Neural cell (in vitro differentiated cells): ENCODE measurements around the gene INO80. TPM values are rescaled to one million over a fixed set of nuclear protein-coding genes. Genes with fewer than 3 reads are reported as not detected.

Source experiments
- H2AFZ ChIP-seq: fragments of 200-600, 300-800 bp; sonication (generic), shearing (Covaris generic); 2 replicates; pipeline ENCODE4 v1.6.0; 2014; ENCODE audit warnings: low read depth, mild to moderate bottlenecking, antibody characterized with exemption, low read length, moderate library complexity
- H3F3A ChIP-seq: fragments of 200-600 bp; shearing (Covaris generic); 2 replicates; pipeline ENCODE4 v1.6.1; 2016; ENCODE audit warnings: mild to moderate bottlenecking, moderate library complexity, mixed read lengths, antibody characterized with exemption, low read length; ENCODE audit not compliant: insufficient read depth, poor library complexity, severe bottlenecking
- H3K27ac ChIP-seq: fragments of 200-600, 300-800 bp; sonication (generic), shearing (Covaris generic); 2 replicates; pipeline ENCODE4 v1.5.1; 2014; ENCODE audit warnings: mild to moderate bottlenecking, low read length, moderate library complexity
- H3K27me3 ChIP-seq: fragments of 300-800, 200-600 bp; sonication (generic), shearing (Covaris generic); 2 replicates; pipeline ENCODE4 v1.6.0; 2014; ENCODE audit warnings: mild to moderate bottlenecking, low read depth, low read length, moderate library complexity; ENCODE audit not compliant: insufficient read depth
- H3K36me3 ChIP-seq: fragments of 300-800, 200-600 bp; sonication (generic), shearing (Covaris generic); 2 replicates; pipeline ENCODE4 v1.5.1; 2014; ENCODE audit warnings: mild to moderate bottlenecking, antibody characterized with exemption, low read length, moderate library complexity; ENCODE audit not compliant: insufficient read depth
- H3K4me2 ChIP-seq: fragments of 300-800, 200-600 bp; sonication (generic), shearing (Covaris generic); 2 replicates; pipeline ENCODE4 v1.6.0; 2014; ENCODE audit warnings: mild to moderate bottlenecking, low read length
- H3K4me3 ChIP-seq: fragments of 300-800, 200-600 bp; sonication (generic), shearing (Covaris generic); 2 replicates; pipeline ENCODE4 v1.5.1; 2014; ENCODE audit warnings: mild to moderate bottlenecking, low read length, moderate library complexity
- H3K79me2 ChIP-seq: fragments of 200-600 bp; shearing (Covaris generic); replicated peaks from 2 replicates; pipeline ENCODE4 v1.6.0; 2014; ENCODE audit warnings: mild to moderate bottlenecking, low read length, moderate library complexity; ENCODE audit not compliant: insufficient read depth
- H3K9ac ChIP-seq: fragments of 300-800, 200-600 bp; sonication (generic), shearing (Covaris generic); 2 replicates; pipeline ENCODE4 v1.6.1; 2016; ENCODE audit warnings: mild to moderate bottlenecking, low read length, mixed read lengths
- H3K9me2 ChIP-seq: fragments of 200-600 bp; shearing (Covaris generic); 2 replicates; pipeline ENCODE4 v1.6.1; 2016; ENCODE audit warnings: mild to moderate bottlenecking, low read length, mixed read lengths; ENCODE audit not compliant: insufficient read depth
- H3K9me3 ChIP-seq: fragments of 200-600, 300-800 bp; sonication (generic), shearing (Covaris generic); 2 replicates; pipeline ENCODE4 v1.6.1; 2016; ENCODE audit warnings: mild to moderate bottlenecking, mixed run types, low read length, moderate library complexity, mixed read lengths
- H4K20me1 ChIP-seq: fragments of 200-600 bp; shearing (Covaris generic); 2 replicates; pipeline ENCODE4 v1.6.1; 2016; ENCODE audit warnings: mild to moderate bottlenecking, mixed run types; ENCODE audit not compliant: insufficient read depth
- EP300 ChIP-seq: fragments of 450-650 bp; conservative IDR thresholded peaks from 2 replicates; pipeline ENCODE4 v1.6.1; 2014; ENCODE audit warnings: antibody characterized with exemption, mild to moderate bottlenecking, moderate library complexity; ENCODE audit not compliant: poor library complexity, severe bottlenecking
- MXI1 ChIP-seq: fragments of 450-650 bp; conservative IDR thresholded peaks from 2 replicates; pipeline ENCODE4 v1.6.1; 2014; ENCODE audit warnings: antibody characterized with exemption, mild to moderate bottlenecking; ENCODE audit not compliant: poor library complexity, severe bottlenecking
- POLR2AphosphoS5 ChIP-seq: IDR thresholded peaks from 2 replicates; pipeline ENCODE4 v1.6.1; 2012
- RAD21 ChIP-seq: fragments of 450-650 bp; conservative IDR thresholded peaks from 2 replicates; pipeline ENCODE4 v1.6.1; 2014; ENCODE audit warnings: antibody characterized with exemption, mild to moderate bottlenecking, moderate library complexity
- SMC3 ChIP-seq: fragments of 450-650 bp; conservative IDR thresholded peaks from 2 replicates; pipeline ENCODE4 v1.6.1; 2014; ENCODE audit warnings: antibody characterized with exemption, mild to moderate bottlenecking, moderate library complexity; ENCODE audit not compliant: poor library complexity
- TAF1 ChIP-seq: IDR thresholded peaks from 2 replicates; pipeline ENCODE4 v1.6.1; 2012; ENCODE audit warnings: low read depth
- polyA plus RNA-seq: library from polyadenylated mRNA; depleted of rRNA; stranded (reverse); fragments of >200 nt; gene quantifications from 2 replicates; pipeline ENCODE4 v1.2.3, GENCODE V29; 2014
- TF ChIP-seq, protein P1 (sequence below): IDR thresholded peaks from 2 replicates; pipeline ENCODE4 v1.6.1; 2012; ENCODE audit warnings: borderline replicate concordance
- TF ChIP-seq, protein P2 (sequence below): fragments of 450-650 bp; IDR thresholded peaks from 2 replicates; pipeline ENCODE4 v1.5.1; 2014; ENCODE audit warnings: antibody characterized with exemption, mild to moderate bottlenecking, moderate library complexity; ENCODE audit not compliant: poor library complexity, severe bottlenecking

Gene INO80
- polyA plus RNA-seq, 1 donor from 2014 or later = 8.4 TPM

DNA sequence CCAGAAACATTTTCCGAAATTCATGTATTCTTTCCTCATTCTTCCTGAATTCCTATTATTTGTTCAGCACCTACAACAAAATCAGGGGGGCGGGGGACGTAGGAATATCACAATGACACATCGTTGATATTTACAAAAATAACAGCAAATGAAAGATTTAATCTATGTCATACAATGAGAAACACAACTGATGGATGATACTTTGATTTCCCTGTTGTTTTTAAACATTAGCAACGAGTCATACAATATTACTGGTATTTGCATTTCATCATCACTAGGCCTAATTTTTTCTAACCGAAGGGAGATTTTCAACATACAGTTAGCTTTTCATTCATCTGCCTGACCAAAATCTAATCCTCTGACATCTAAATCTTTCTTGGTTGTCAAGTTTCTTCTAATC is 45.3 kb upstream of the INO80 start:
- no peaks in the 10 kb centered on the region for H3K27me3 ChIP-seq
- H3K27ac ChIP-seq = no peak overlapping the region
- no peaks in the 10 kb centered on the region for H4K20me1 ChIP-seq
- no peak overlapping the region for H2AFZ ChIP-seq
- H3K4me2 ChIP-seq = no peak overlapping the region
- TF ChIP-seq, protein P1, sequence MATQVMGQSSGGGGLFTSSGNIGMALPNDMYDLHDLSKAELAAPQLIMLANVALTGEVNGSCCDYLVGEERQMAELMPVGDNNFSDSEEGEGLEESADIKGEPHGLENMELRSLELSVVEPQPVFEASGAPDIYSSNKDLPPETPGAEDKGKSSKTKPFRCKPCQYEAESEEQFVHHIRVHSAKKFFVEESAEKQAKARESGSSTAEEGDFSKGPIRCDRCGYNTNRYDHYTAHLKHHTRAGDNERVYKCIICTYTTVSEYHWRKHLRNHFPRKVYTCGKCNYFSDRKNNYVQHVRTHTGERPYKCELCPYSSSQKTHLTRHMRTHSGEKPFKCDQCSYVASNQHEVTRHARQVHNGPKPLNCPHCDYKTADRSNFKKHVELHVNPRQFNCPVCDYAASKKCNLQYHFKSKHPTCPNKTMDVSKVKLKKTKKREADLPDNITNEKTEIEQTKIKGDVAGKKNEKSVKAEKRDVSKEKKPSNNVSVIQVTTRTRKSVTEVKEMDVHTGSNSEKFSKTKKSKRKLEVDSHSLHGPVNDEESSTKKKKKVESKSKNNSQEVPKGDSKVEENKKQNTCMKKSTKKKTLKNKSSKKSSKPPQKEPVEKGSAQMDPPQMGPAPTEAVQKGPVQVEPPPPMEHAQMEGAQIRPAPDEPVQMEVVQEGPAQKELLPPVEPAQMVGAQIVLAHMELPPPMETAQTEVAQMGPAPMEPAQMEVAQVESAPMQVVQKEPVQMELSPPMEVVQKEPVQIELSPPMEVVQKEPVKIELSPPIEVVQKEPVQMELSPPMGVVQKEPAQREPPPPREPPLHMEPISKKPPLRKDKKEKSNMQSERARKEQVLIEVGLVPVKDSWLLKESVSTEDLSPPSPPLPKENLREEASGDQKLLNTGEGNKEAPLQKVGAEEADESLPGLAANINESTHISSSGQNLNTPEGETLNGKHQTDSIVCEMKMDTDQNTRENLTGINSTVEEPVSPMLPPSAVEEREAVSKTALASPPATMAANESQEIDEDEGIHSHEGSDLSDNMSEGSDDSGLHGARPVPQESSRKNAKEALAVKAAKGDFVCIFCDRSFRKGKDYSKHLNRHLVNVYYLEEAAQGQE = no peak
- no peak for TF ChIP-seq MXI1
- TF ChIP-seq SMC3 = no peak
- no peak for TF ChIP-seq POLR2AphosphoS5
- TF ChIP-seq TAF1 = no peak
- TF ChIP-seq, protein P2, sequence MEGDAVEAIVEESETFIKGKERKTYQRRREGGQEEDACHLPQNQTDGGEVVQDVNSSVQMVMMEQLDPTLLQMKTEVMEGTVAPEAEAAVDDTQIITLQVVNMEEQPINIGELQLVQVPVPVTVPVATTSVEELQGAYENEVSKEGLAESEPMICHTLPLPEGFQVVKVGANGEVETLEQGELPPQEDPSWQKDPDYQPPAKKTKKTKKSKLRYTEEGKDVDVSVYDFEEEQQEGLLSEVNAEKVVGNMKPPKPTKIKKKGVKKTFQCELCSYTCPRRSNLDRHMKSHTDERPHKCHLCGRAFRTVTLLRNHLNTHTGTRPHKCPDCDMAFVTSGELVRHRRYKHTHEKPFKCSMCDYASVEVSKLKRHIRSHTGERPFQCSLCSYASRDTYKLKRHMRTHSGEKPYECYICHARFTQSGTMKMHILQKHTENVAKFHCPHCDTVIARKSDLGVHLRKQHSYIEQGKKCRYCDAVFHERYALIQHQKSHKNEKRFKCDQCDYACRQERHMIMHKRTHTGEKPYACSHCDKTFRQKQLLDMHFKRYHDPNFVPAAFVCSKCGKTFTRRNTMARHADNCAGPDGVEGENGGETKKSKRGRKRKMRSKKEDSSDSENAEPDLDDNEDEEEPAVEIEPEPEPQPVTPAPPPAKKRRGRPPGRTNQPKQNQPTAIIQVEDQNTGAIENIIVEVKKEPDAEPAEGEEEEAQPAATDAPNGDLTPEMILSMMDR = no peak
- no peak for TF ChIP-seq RAD21
- H3K79me2 ChIP-seq = no peaks in the 10 kb centered on the region
- H3K4me3 ChIP-seq = no peak overlapping the region
- no peak overlapping the region for H3K9ac ChIP-seq
- no peaks in the 10 kb centered on the region for H3K36me3 ChIP-seq
- no peaks in the 10 kb centered on the region for H3K9me3 ChIP-seq
- no peaks in the 10 kb centered on the region for H3F3A ChIP-seq
- H3K9me2 ChIP-seq = no peaks in the 10 kb centered on the region

DNA sequence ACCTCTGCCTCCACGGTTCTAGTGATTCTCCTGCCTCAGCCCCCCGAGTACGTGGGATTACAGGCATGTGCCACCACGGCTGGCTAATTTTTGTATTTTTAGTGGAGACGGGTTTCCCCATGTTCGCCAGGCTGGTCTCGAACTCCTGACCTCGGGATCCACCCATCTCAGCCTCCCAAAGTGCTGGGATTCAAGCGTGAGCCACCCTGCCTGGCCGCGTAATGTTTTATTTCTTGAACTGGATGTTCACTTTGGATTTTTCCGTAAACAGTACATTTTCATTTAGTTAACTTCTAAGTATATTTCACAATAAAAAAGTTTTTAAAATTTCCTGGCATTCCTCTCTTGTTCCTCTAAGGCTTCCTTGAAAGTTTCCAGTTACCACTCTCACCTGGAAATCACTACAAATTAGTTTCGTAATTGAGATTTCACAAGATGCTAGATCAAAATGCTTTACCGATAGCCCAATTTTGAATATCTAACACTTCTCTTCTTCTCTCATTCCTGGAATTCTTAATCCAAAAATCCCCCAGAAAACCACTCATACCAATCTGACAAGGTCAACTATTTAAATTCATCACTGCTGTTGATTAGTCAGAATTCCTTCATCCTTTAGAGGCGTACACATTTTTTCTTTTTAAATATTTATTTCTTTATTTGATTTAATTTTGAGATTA is 44.7 kb upstream of the INO80 start:
- no peak overlapping the region for H3K4me2 ChIP-seq
- H3K79me2 ChIP-seq = no peaks in the 10 kb centered on the region
- no peaks in the 10 kb centered on the region for H4K20me1 ChIP-seq
- H2AFZ ChIP-seq = no peak overlapping the region
- no peaks in the 10 kb centered on the region for H3K9me3 ChIP-seq
- no peaks in the 10 kb centered on the region for H3K27me3 ChIP-seq
- H3K27ac ChIP-seq = no peak overlapping the region
- H3F3A ChIP-seq = no peaks in the 10 kb centered on the region
- no peaks in the 10 kb centered on the region for H3K36me3 ChIP-seq
- H3K9ac ChIP-seq = no peak overlapping the region
- TF ChIP-seq POLR2AphosphoS5 = no peak
- TF ChIP-seq MXI1 = no peak
- TF ChIP-seq TAF1 = no peak
- TF ChIP-seq SMC3 = no peak
- TF ChIP-seq, protein P1 = no peak
- TF ChIP-seq, protein P2 = no peak
- TF ChIP-seq EP300 = no peak
- no peaks in the 10 kb centered on the region for H3K9me2 ChIP-seq
- no peak overlapping the region for H3K4me3 ChIP-seq
